HepG2 (cell line): ENCODE data around the gene ESRRG. TPM values are rescaled to one million over a fixed set of nuclear protein-coding genes. Genes with fewer than 3 reads are reported as not detected.

ENCODE experiments used
- ATAC-seq: fragments of 200-7000 bp; cut with Tn5 transposase; 3 replicates; pipeline ENCODE4 v1.9.1; 2020; ENCODE audit warnings: mild to moderate bottlenecking, moderate library complexity
- BruUV-seq: library from RNA; stranded (reverse); fragments of 400-500 nt; replicated peaks from 2 replicates; lab custom pipeline; 2021; lab: Mats Ljungman, UMichigan
- CTCF ChIA-PET: fragments of 300-600 bp; formaldehyde crosslinking; extraction: SDS; loops from one replicate; lab custom pipeline; 2021; ENCODE audit warnings: low total read pairs, inconsistent platforms, low intra/inter-chr PET ratio; lab: Yijun Ruan, JAX
- POLR2A ChIA-PET: fragments of 350-600 bp; sonication (Branson Sonifier 250); formaldehyde crosslinking; loops from one replicate; lab custom pipeline; 2020; ENCODE audit warnings: antibody characterized with exemption, inconsistent platforms; lab: Yijun Ruan, JAX
- DNase-seq: peaks from one replicate; pipeline ENCODE4 v3.0.0-alpha.2; 2015; ENCODE audit warnings: low spot score
- FAIRE-seq: peaks from 3 replicates; lab custom pipeline; 2011; peaks lifted over from hg19 to GRCh38; lab: Jason Lieb, UNC
- H2AFZ ChIP-seq: one replicate; pipeline ENCODE4 v1.6.1; 2011; ENCODE audit warnings: low read length, inconsistent platforms
- H3K27ac ChIP-seq: fragments of 300-600 bp; 3 replicates; pipeline ENCODE4 v1.8.0; 2011; ENCODE audit warnings: mixed run types, mild to moderate bottlenecking, mixed read lengths, low read length, inconsistent platforms; ENCODE audit not compliant: insufficient read depth; ENCODE audit errors: extremely low read length
- H3K27me3 ChIP-seq, 2 experiments: fragments of 200-600 bp in 1 of 2; 2 replicates in 1 of 2; 3 replicates in 1 of 2; pipeline versions ENCODE4 v1.6.0 to v1.8.0; 2011; ENCODE audit warnings: low read length in 2 of 2, mild to moderate bottlenecking in 2 of 2, moderate library complexity in 2 of 2, inconsistent platforms in 1 of 2; ENCODE audit not compliant: insufficient read depth in 2 of 2, control insufficient read depth in 1 of 2
- H3K36me3 ChIP-seq, 2 experiments: fragments of 200-600 bp in 1 of 2; replicated peaks in 1 of 2; 2 replicates in 1 of 2; 3 replicates in 1 of 2; pipeline versions ENCODE4 v1.5.1 to v1.8.0; 2011; ENCODE audit warnings: low read length in 2 of 2, inconsistent platforms in 1 of 2; ENCODE audit not compliant: insufficient read depth in 2 of 2, control insufficient read depth in 1 of 2
- H3K4me1 ChIP-seq: 2 replicates; pipeline ENCODE4 v1.5.1; 2012; ENCODE audit warnings: low read length, inconsistent platforms; ENCODE audit not compliant: insufficient read depth
- H3K4me2 ChIP-seq: 2 replicates; pipeline ENCODE4 v1.6.0; 2011; ENCODE audit warnings: low read depth, low read length, inconsistent platforms
- H3K4me3 ChIP-seq, 3 experiments: fragments of 200-600 bp in 1 of 3; sonication (generic), shearing (Covaris generic) in 1 of 3; replicated peaks in 1 of 3; 2 replicates each; pipeline ENCODE4 v1.5.1; 2011 to 2016; ENCODE audit warnings: low read length in 3 of 3, inconsistent platforms in 2 of 3, low read depth in 2 of 3, mild to moderate bottlenecking in 2 of 3, control low read depth in 1 of 3, mixed read lengths in 1 of 3; ENCODE audit not compliant: insufficient read depth in 1 of 3
- H3K79me2 ChIP-seq: one replicate; pipeline ENCODE4 v1.6.1; 2011; ENCODE audit warnings: low read length, inconsistent platforms; ENCODE audit not compliant: insufficient read depth
- H3K9ac ChIP-seq: 2 replicates; pipeline ENCODE4 v1.6.0; 2011; ENCODE audit warnings: mild to moderate bottlenecking, low read depth, low read length, inconsistent platforms; ENCODE audit not compliant: insufficient read depth
- H3K9me3 ChIP-seq: 2 replicates; pipeline ENCODE4 v1.5.1; 2012; ENCODE audit warnings: mild to moderate bottlenecking, low read length
- H4K20me1 ChIP-seq: 2 replicates; pipeline ENCODE4 v1.6.0; 2011; ENCODE audit warnings: inconsistent platforms, mild to moderate bottlenecking, low read length, moderate library complexity; ENCODE audit not compliant: insufficient read depth
- NFE2 ChIP-seq: sonication (generic); formaldehyde crosslinking; IDR thresholded peaks from 2 replicates; pipeline ENCODE4 v1.4.0; 2020; ENCODE audit warnings: missing genetic modification reagents
- PCBP1 ChIP-seq: fragments of 200-400 bp; formaldehyde crosslinking; IDR thresholded peaks from 2 replicates; pipeline ENCODE4 v1.6.1; 2017; ENCODE audit warnings: mild to moderate bottlenecking, low read depth, low read length, borderline replicate concordance
- RBM22 ChIP-seq: fragments of 200-400 bp; formaldehyde crosslinking; optimal IDR thresholded peaks from 2 replicates; pipeline ENCODE3; 2017; ENCODE audit warnings: mild to moderate bottlenecking, low read length, moderate library complexity
- SOX6 ChIP-seq, 2 experiments: fragments of 450-650 bp in 1 of 2; sonication (generic) in 1 of 2; formaldehyde crosslinking in 1 of 2; IDR thresholded peaks; 2 replicates each; pipeline versions ENCODE4 v1.4.0 to v1.6.1; 2017 to 2020; ENCODE audit warnings: antibody characterized with exemption in 1 of 2, mild to moderate bottlenecking in 1 of 2, missing genetic modification reagents in 1 of 2
- TARDBP ChIP-seq: sonication (generic); formaldehyde crosslinking; IDR thresholded peaks from 2 replicates; pipeline ENCODE4 v1.8.0; 2022; ENCODE audit warnings: mild to moderate bottlenecking, missing genetic modification reagents
- ZFP36L1 ChIP-seq: sonication (generic); formaldehyde crosslinking; IDR thresholded peaks from 2 replicates; pipeline ENCODE4 v1.8.0; 2022; ENCODE audit warnings: mild to moderate bottlenecking, missing genetic modification reagents, moderate library complexity
- ZKSCAN5 ChIP-seq: sonication (generic); formaldehyde crosslinking; IDR thresholded peaks from 2 replicates; pipeline ENCODE4 v1.5.1; 2020; ENCODE audit warnings: mild to moderate bottlenecking, missing genetic modification reagents
- ZMAT3 ChIP-seq: sonication (generic); formaldehyde crosslinking; conservative IDR thresholded peaks from 2 replicates; pipeline ENCODE4 v1.7.0; 2021; ENCODE audit warnings: missing genetic modification reagents
- ZNF720 ChIP-seq: sonication (generic); formaldehyde crosslinking; IDR thresholded peaks from 2 replicates; pipeline ENCODE4 v1.4.0; 2020; ENCODE audit warnings: missing genetic modification reagents
- WGBS: methylation state at CpG from one replicate; pipeline ENCODE4 v1.1.6; 2017; ENCODE audit warnings: low lambda C conversion rate; 5-methylcytosine and 5-hydroxymethylcytosine counted together
- in situ Hi-C: cut with HindIII; loops from 2 replicates; pipeline ENCODE4 v1.10.0; 2017; ENCODE audit warnings: low pct_unique_long_range_greater_than_20kb; ENCODE audit not compliant: extremely low pct_ligation_motif_present
- intact Hi-C: fragments of 100-400 bp; cut with micrococcal nuclease; formaldehyde crosslinking; loops from one replicate; pipeline ENCODE4 v1.10.0; 2022; ENCODE audit not compliant: unreplicated experiment
- polyA plus RNA-seq, 8 experiments: library from polyadenylated mRNA; depleted of rRNA in 3 of 8; stranded (reverse) in 7 of 8; unstranded in 1 of 8; fragments of >200 nt; fragmentation: Illumina TruSeq in 4 of 8; extraction: Trizol in 4 of 8; gene quantifications; 2 replicates each; pipeline versions ENCODE4 v1.2.1 to v1.2.3, GENCODE V29; 2011 to 2016; ENCODE audit warnings: low read depth in 4 of 8, missing spikeins in 1 of 8, mixed read lengths in 1 of 8; ENCODE audit not compliant: insufficient read depth in 1 of 8
- total RNA-seq, 5 experiments: library from RNA; depleted of rRNA; stranded (reverse); fragments of >200 nt; fragmentation: Illumina TruSeq; extraction: Trizol; gene quantifications; 2 replicates each; pipeline ENCODE4 v1.2.3, GENCODE V29; 2016; ENCODE audit warnings: low read depth in 1 of 5
- TF ChIP-seq, protein P1 (sequence below): IDR thresholded peaks from 2 replicates; pipeline ENCODE4 v1.6.1; 2016; ENCODE audit warnings: missing genetic modification reagents, missing compliant biosample characterization
- TF ChIP-seq, protein P2 (sequence below): sonication (generic); formaldehyde crosslinking; IDR thresholded peaks from 2 replicates; pipeline ENCODE4 v1.8.0; 2022; ENCODE audit warnings: low read depth, missing genetic modification reagents

ESRRG gene
- total and polyA plus RNA-seq, 2 of the 13 experiments (the other 11 are each of a cell fraction or from before 2014, with no cell fraction given) = not detected

DNA sequence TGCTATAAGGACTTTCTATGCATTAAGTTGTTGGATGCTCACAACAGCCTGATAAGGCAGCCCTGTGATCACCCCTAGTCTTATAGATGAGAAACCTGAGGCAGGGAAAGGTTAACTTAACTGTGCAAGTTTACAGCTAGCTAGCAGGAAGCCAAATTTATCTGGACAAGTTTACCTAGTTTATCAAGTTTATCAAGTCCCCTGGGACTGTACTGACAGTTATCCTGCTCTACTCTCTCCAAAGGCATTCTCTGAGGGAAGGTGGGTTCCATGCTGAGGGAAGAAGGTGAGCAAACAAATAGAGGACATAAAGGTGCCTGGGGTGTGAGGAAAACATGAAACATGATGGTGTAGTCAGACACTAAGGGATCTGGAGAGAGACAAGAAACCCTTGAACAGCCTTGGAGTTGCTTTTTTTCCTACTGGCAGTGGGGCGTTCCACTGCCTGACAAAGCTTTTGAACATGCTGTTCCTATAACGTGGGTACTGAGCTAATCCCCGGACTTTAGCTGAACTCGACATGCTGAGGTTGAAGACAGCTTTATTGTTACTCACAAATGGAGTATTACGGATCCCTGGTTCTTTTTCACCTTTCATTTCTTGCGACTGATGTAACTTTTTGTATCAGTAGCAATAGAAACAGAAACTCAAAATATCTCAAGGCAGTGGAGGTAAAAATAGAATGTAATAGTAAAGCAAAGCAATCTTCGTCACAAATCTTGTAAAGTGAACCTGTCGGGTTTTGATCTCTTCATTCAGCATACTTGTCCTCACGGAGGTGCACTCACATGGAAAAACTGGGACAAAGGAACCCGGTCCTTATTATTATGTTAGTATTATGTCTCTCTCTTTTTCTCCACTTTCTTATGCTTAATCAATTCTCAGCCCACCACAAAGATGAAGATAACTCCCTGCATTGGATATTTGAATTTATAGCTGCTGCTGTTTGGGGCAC lies 42.4 kb upstream of the ESRRG start:
- no peak overlapping the region for H3K4me3 ChIP-seq
- CTCF ChIA-PET = no interaction called here
- TF ChIP-seq RBM22 = no peak
- H3K36me3 ChIP-seq = no peaks in the 10 kb centered on the region
- no peak overlapping the region for H3K9ac ChIP-seq
- no peaks in the 10 kb centered on the region for H3K4me1 ChIP-seq
- no peak overlapping the region for H3K27ac ChIP-seq
- POLR2A ChIA-PET = no interaction called here
- DNase-seq (no peak), FAIRE-seq (no peak), ATAC-seq (no peak)
- 21% methylated on average over 10 of the region's 10 CpGs for WGBS
- no peaks in the 10 kb centered on the region for H4K20me1 ChIP-seq
- in situ Hi-C loops (no loop called here), intact Hi-C loops (no loop called here)
- H2AFZ ChIP-seq = no peak overlapping the region
- no peak overlapping the region for H3K4me2 ChIP-seq
- no TSS peak for BruUV-seq
- H3K79me2 ChIP-seq = no peaks in the 10 kb centered on the region
- no peaks in the 10 kb centered on the region for H3K27me3 ChIP-seq
- no peaks in the 10 kb centered on the region for H3K9me3 ChIP-seq

- no peak for FAIRE-seq
- no TSS peak for BruUV-seq
- no peak for ATAC-seq
- no peak overlapping the region for H3K9ac ChIP-seq
- no peak overlapping the region for H2AFZ ChIP-seq
- no peaks in the 10 kb centered on the region for H3K79me2 ChIP-seq
- no peaks in the 10 kb centered on the region for H3K27me3 ChIP-seq
- no peak overlapping the region for H3K27ac ChIP-seq
- WGBS = 8% methylated on average over 8 of the region's 8 CpGs
- POLR2A ChIA-PET = no interaction called here
- TF ChIP-seq ZMAT3 (CRISPR knock-in tag) (no peak), NFE2 (CRISPR knock-in tag) (no peak), ZNF720 (CRISPR knock-in tag) (no peak), PCBP1 (no peak), TARDBP (no peak), ZKSCAN5 (CRISPR knock-in tag) (no peak), ZFP36L1 (CRISPR knock-in tag) (no peak), SOX6 (IDR thresholded peaks at IDR 0.05) (no peak), SOX6 (CRISPR knock-in tag; IDR thresholded peaks at IDR 0.05) (no peak)
- TF ChIP-seq, protein P1, sequence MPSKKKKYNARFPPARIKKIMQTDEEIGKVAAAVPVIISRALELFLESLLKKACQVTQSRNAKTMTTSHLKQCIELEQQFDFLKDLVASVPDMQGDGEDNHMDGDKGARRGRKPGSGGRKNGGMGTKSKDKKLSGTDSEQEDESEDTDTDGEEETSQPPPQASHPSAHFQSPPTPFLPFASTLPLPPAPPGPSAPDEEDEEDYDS = no peak
- TF ChIP-seq, protein P2, sequence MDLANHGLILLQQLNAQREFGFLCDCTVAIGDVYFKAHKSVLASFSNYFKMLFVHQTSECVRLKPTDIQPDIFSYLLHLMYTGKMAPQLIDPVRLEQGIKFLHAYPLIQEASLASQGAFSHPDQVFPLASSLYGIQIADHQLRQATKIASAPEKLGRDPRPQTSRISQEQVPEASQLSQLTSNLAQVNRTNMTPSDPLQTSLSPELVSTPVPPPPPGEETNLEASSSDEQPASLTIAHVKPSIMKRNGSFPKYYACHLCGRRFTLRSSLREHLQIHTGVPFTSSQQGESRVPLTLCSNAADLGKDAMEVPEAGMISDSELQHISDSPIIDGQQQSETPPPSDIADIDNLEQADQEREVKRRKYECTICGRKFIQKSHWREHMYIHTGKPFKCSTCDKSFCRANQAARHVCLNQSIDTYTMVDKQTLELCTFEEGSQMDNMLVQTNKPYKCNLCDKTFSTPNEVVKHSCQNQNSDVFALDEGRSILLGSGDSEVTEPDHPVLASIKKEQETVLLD (CRISPR knock-in tag) = no peak
- TF ChIP-seq, all 625 proteins: peak for 0
- H3K4me2 ChIP-seq = no peak overlapping the region
- no peak overlapping the region for H3K4me3 ChIP-seq
- no peak for DNase-seq
- H4K20me1 ChIP-seq = no peaks in the 10 kb centered on the region
- H3K9me3 ChIP-seq = no peaks in the 10 kb centered on the region
- CTCF ChIA-PET = no interaction called here
- no peaks in the 10 kb centered on the region for H3K4me1 ChIP-seq
- in situ Hi-C loops (no loop called here), intact Hi-C loops (no loop called here)
- H3K36me3 ChIP-seq = no peaks in the 10 kb centered on the region
These were observed 34.9 kb upstream of the ESRRG start for GRCh38 chr1:216758161-216758560.
